GM18951 (cell line): ENCODE data around the gene CLEC6A.
"Not testable (repeated sequence)": the region's sequence is repeated elsewhere in the genome, so short reads cannot be mapped to it uniquely, and the experiment has no call there.

Source experiments
- POLR2A ChIP-seq: IDR thresholded peaks from 4 replicates; pipeline ENCODE4 v1.6.1; 2011; ENCODE audit warnings: mild to moderate bottlenecking; ENCODE audit not compliant: insufficient read length, insufficient read depth; ENCODE audit errors: extremely low read depth
- in situ Hi-C: fragments of 300-500 bp; cut with MboI; formaldehyde crosslinking; loops from one replicate; pipeline ENCODE4 v1.12.0; 2022; ENCODE audit warnings: low sequenced_read_pairs, mixed read lengths, inconsistent platforms; ENCODE audit not compliant: unreplicated experiment

Gene CLEC6A

GRCh38 chr12:8471090-8471489, 15.3 kb downstream of the CLEC6A start:
- in situ Hi-C loops, result no loop called here
- TF ChIP-seq POLR2A, result no peak

- in situ Hi-C loops, result no loop called here
- TF ChIP-seq POLR2A, result no peak
Measured at GRCh38 chr12:8475508-8476203, 19.9 kb downstream of the CLEC6A start.

- no peak for TF ChIP-seq POLR2A
- in situ Hi-C loops, result no loop called here
Measured at GRCh38 chr12:8482571-8483061, 26.9 kb downstream of the CLEC6A start.

DNA sequence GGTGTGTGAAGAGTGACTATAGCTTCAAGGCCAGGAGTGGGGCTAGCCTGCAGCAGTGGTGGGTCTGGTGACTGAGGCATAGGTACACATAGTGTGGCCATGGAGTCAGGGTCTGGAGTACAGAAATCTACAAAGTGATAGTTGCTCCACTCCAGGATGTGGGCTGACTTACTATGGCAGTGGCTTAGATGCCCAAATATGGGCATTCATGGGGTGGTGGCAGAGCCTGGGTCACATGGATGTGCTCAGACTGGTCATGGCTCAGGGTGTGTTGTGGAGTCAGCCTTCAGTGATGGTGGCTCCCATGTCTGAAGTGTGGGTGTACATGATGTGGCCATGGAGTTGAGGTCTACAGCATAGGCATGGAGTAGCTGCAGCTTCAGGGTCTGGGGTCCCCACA, 27.3 kb downstream of the CLEC6A start:
- no peak for TF ChIP-seq POLR2A
- in situ Hi-C loops, result no loop called here

DNA sequence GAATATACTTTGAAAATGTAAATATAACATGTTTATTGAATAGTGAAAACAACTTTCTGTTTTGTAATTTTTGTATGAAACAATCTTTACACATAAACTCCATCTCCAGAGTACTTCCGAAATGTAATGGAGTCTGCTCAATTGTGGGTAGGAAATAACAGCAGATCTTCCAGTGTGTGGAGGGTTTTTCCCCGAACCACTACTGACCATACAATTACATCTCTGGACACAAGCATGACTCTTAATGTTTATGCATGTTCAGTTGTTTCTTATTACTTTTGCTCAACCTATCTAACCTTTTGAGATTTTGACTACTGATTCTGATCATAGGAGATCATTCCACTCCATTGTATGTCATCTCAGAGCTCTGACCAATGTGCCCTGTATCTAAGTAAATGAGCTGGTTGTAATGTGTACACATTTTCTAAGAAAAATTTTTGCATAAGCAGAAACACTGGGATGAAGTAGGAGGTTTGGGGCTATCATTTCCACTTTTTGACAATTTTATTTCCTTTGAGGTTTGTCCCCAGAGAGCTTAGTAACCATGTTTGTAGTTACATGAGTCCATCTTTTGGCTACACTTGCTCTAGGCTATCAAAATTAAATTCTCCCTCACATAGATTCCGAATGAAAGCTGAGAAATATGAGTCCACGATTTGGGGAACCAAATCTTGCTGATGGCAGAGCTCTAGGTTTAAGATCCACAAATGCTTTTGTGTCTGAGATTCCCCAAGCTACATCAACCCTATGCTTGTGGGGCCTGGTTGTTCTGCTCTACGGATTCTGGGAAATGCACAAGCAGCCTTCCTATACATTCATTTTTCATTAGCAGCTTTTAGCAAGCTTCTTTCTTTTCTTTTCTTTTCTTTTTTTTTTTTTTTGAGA, 36.1 kb downstream of the CLEC6A start:
- in situ Hi-C loops, result no loop called here

GRCh38 chr12:8493084-8493483, 37.3 kb downstream of the CLEC6A start:
- in situ Hi-C loops, result no loop called here
- no peak for TF ChIP-seq POLR2A

More for the DNA sequence above, 36.1 kb downstream of the CLEC6A start:
- TF ChIP-seq POLR2A, result no peak

- in situ Hi-C loops, result not testable (repeated sequence)
Measured at GRCh38 chr12:8495671-8496070, 39.9 kb downstream of the CLEC6A start.

DNA sequence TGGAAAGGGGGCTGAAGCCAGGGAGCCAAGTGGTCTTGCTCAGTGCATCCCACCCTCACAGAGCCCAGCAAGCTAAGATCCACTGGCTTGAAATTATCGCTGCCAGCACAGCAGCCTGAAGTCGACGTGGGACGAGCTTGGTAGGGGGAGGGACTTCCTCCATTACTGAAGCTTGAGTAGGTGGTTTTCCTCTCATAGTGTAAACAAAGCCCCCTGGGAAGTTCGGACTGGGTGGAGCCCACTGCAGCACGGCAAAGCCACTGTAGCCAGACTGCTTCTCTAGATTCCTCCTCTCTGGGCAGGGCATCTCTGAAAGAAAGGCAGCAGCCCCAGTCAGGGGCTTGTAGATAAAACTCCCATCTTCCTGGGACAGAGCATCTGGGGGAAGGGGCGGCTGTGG, 40.3 kb downstream of the CLEC6A start:
- in situ Hi-C loops, result not testable (repeated sequence)

- TF ChIP-seq POLR2A, result no peak
- in situ Hi-C loops, result no loop called here
Measured at GRCh38 chr12:8499616-8500015, 43.9 kb downstream of the CLEC6A start.

DNA sequence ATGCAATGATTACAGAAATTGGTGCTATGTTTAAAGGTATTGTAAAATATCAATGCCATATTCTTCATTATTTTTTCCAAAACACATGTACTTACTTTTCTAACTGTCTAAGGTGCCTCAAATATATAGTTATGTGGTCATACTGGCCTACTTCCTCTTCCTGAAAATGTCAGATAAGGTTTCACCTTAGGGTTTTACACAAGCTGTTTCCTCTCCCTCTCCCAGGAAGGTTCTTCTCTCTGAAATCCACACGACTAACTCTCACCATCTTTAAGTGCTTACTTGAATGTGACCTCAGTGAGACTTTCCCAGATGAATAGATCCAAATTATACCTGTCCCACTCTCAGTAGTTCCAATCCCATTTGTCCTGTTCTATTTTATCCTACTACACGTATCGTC, 46.0 kb downstream of the CLEC6A start:
- in situ Hi-C loops, result no loop called here
- TF ChIP-seq POLR2A, result no peak

DNA sequence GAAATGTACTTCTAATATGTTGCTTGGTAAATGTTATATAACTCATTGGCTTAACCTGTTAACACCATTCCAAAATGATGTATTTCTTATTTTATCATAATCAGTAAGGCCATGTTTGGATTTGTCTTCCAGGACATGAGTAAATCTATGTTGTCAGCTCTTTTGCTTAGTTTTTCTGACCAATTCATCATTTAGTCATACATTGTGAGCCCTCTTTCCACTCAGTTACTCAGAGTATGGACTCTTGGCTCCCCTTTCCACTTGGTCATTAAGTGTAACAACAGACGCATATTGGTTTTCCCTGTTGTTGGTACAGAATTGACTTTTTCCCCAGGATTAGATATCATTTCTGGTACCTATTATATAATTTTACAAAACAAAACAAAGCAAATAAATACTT, 48.6 kb downstream of the CLEC6A start:
- no peak for TF ChIP-seq POLR2A
- in situ Hi-C loops, result no loop called here

GRCh38 chr12:8507596-8507995, 51.8 kb downstream of the CLEC6A start:
- in situ Hi-C loops, result no loop called here
- no peak for TF ChIP-seq POLR2A

GRCh38 chr12:8508223-8508622, 52.5 kb downstream of the CLEC6A start:
- in situ Hi-C loops, result no loop called here
- TF ChIP-seq POLR2A, result no peak
